ENCODE results near the gene GPR35.

DNA sequence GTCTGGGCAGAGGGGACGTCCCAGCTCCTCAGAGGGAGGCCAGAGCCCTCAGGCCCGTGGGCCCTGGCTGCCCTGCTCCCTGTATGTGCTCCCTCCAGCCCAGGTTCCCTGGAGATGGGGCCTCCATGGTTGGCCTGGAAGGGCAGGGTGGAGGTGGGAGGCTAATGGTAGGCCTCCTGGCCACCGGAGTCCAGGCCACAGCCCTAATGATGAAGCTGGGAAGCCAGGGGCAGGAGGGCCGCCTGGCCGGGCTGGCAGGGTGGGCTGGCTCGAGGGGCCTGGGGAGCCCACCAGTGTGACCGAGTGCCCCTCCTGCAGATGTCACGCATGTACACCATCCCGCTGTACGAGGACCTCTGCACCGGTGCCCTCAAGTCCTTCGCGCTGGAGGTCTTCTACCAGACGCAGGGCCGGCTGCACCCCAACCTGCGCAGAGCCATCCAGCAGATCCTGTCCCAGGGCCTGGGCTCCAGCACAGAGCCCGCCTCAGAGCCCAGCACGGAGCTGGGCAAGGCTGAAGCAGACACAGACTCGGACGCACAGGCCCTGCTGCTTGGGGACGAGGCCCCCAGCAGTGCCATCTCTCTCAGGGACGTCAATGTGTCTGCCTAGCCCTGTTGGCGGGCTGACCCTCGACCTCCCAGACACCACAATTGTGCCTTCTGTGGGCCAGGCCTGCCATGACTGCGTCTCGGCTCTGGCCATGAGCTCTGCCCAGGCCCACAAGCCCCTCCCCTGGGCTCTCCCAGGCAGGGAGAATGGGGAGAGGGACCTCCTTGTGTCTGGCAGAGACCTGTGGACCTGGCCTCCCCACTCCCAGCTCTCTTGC lies 47.8 kb upstream of the GPR35 start:
- TF ChIP-seq, protein P1, sequence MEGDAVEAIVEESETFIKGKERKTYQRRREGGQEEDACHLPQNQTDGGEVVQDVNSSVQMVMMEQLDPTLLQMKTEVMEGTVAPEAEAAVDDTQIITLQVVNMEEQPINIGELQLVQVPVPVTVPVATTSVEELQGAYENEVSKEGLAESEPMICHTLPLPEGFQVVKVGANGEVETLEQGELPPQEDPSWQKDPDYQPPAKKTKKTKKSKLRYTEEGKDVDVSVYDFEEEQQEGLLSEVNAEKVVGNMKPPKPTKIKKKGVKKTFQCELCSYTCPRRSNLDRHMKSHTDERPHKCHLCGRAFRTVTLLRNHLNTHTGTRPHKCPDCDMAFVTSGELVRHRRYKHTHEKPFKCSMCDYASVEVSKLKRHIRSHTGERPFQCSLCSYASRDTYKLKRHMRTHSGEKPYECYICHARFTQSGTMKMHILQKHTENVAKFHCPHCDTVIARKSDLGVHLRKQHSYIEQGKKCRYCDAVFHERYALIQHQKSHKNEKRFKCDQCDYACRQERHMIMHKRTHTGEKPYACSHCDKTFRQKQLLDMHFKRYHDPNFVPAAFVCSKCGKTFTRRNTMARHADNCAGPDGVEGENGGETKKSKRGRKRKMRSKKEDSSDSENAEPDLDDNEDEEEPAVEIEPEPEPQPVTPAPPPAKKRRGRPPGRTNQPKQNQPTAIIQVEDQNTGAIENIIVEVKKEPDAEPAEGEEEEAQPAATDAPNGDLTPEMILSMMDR (IDR thresholded peaks at IDR 0.05; ENCODE audit: low read depth, low read length, missing input control): no peak
- TF ChIP-seq JUND (IDR thresholded peaks at IDR 0.05) (no peak), HNF4G (IDR thresholded peaks at IDR 0.05) (no peak)
- TF ChIP-seq, protein P2, sequence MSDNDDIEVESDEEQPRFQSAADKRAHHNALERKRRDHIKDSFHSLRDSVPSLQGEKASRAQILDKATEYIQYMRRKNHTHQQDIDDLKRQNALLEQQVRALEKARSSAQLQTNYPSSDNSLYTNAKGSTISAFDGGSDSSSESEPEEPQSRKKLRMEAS (IDR thresholded peaks at IDR 0.05): no peak
- TF ChIP-seq, protein P3, sequence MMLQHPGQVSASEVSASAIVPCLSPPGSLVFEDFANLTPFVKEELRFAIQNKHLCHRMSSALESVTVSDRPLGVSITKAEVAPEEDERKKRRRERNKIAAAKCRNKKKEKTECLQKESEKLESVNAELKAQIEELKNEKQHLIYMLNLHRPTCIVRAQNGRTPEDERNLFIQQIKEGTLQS (IDR thresholded peaks at IDR 0.05): no peak
